Measurements from ENCODE around the gene ATP6V1B1. TPM values are rescaled to one million over a fixed set of nuclear protein-coding genes. Genes with fewer than 3 reads are reported as not detected.

Gene ATP6V1B1
- total RNA-seq, 4 donors from 2014 or later: 0.97 to 1.2 TPM; not detected in 2

DNA sequence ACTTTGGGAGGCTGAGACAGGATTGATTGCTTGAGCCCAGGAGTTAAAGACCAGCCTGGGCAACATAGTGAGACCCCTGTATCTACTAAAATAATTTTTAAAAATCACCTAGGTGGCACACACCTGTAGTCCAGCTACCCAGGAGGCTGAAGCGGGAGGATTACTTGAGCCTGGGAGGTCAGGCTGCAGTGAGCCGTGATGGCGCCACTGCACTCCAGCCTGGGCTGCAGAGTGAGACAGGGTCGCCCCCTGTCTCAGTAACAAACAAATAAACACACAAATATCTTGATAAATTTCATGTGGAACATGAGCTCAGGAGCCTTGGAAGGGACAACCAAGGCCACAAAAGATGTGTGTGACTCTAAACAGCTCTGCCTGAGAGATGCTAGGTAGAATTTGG, 31.0 kb downstream of the ATP6V1B1 start:
- Histone ChIP-seq H3K4me3 (no peak overlapping the region), H3K4me1 (peaks cover 2 to 10% (median 3%) of the 10 kb centered on the region in 3 donors), H3K36me3 (no peaks in the 10 kb centered on the region), H3K9me3 (no peaks in the 10 kb centered on the region), H3K27ac (no peak overlapping the region), H3K27me3 (peaks cover 0 to 46% (median 0%) of the 10 kb centered on the region in 4 donors)
- DNase-seq: no peak
- no peak for TF ChIP-seq POLR2A (IDR thresholded peaks at IDR 0.05)
- TF ChIP-seq, protein P1, sequence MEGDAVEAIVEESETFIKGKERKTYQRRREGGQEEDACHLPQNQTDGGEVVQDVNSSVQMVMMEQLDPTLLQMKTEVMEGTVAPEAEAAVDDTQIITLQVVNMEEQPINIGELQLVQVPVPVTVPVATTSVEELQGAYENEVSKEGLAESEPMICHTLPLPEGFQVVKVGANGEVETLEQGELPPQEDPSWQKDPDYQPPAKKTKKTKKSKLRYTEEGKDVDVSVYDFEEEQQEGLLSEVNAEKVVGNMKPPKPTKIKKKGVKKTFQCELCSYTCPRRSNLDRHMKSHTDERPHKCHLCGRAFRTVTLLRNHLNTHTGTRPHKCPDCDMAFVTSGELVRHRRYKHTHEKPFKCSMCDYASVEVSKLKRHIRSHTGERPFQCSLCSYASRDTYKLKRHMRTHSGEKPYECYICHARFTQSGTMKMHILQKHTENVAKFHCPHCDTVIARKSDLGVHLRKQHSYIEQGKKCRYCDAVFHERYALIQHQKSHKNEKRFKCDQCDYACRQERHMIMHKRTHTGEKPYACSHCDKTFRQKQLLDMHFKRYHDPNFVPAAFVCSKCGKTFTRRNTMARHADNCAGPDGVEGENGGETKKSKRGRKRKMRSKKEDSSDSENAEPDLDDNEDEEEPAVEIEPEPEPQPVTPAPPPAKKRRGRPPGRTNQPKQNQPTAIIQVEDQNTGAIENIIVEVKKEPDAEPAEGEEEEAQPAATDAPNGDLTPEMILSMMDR (IDR thresholded peaks at IDR 0.05): no peak
- intact Hi-C loops (cut with DNase I): no loop called here
- 49 to 100% methylated on average over 1 to 4 of the region's 4 CpGs for WGBS, 2 donors

DNA sequence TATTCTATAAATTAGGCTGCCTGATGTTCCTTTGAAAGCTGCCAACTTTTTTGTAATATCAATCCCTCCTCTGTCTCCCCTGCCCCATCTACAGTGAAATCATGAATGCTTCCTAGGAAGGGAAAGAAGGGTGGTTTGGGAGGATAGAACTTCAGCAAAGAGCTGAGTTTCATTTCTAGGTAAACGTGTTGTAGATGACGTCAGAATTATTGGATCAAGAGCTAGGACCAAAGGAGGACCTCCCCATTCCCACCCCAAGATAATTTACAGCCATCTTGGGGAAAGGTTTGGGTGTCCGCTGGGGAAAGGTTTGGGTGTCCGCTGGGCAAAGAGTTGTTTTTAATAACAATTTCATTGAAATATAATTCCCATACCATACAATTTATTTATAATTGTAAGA, 31.5 kb downstream of the ATP6V1B1 start:
- no peak for DNase-seq
- Histone ChIP-seq H3K27ac (no peak overlapping the region), H3K27me3 (peaks cover 0 to 43% (median 0%) of the 10 kb centered on the region in 4 donors), H3K36me3 (no peaks in the 10 kb centered on the region), H3K9me3 (no peaks in the 10 kb centered on the region), H3K4me3 (no peak overlapping the region), H3K4me1 (peaks cover 2 to 10% (median 3%) of the 10 kb centered on the region in 3 donors)
- WGBS, 2 donors: 64 to 70% methylated on average over 4 of the region's 4 CpGs
- TF ChIP-seq POLR2A (IDR thresholded peaks at IDR 0.05): no peak
- TF ChIP-seq, protein P1 (IDR thresholded peaks at IDR 0.05): no peak
- intact Hi-C loops (cut with DNase I): no loop called here

GRCh38 chr2:70974592-70974991, 38.9 kb downstream of the ATP6V1B1 start:
- Histone ChIP-seq H3K27ac (no peak overlapping the region), H3K9me3 (no peaks in the 10 kb centered on the region), H3K27me3 (peaks cover 0 to 7% (median 0%) of the 10 kb centered on the region in 4 donors), H3K36me3 (no peaks in the 10 kb centered on the region), H3K4me1 (peaks cover 11 to 35% (median 16%) of the 10 kb centered on the region in 3 donors), H3K4me3 (no peak overlapping the region)
- TF ChIP-seq POLR2A (IDR thresholded peaks at IDR 0.05): no peak
- TF ChIP-seq, protein P1 (IDR thresholded peaks at IDR 0.05): no peak
- WGBS, 2 donors: 94 to 97% methylated on average over 3 of the region's 3 CpGs
- no peak for DNase-seq
- intact Hi-C loops (cut with DNase I): no loop called here

GRCh38 chr2:70975237-70975636, 39.5 kb downstream of the ATP6V1B1 start:
- no peak for TF ChIP-seq POLR2A (IDR thresholded peaks at IDR 0.05)
- TF ChIP-seq, protein P1 (IDR thresholded peaks at IDR 0.05): no peak
- intact Hi-C loops (cut with DNase I): no loop called here
- 79 to 88% methylated on average over 2 of the region's 2 CpGs for WGBS, 2 donors
- H3K9me3 ChIP-seq: no peaks in the 10 kb centered on the region
- H3K27ac ChIP-seq: no peak overlapping the region
- no peaks in the 10 kb centered on the region for H3K36me3 ChIP-seq
- H3K27me3 ChIP-seq: peaks cover 0 to 7% (median 0%) of the 10 kb centered on the region in 4 donors
- no peak overlapping the region for H3K4me3 ChIP-seq
- DNase-seq: no peak
- H3K4me1 ChIP-seq: peaks cover 11 to 35% (median 16%) of the 10 kb centered on the region in 3 donors

DNA sequence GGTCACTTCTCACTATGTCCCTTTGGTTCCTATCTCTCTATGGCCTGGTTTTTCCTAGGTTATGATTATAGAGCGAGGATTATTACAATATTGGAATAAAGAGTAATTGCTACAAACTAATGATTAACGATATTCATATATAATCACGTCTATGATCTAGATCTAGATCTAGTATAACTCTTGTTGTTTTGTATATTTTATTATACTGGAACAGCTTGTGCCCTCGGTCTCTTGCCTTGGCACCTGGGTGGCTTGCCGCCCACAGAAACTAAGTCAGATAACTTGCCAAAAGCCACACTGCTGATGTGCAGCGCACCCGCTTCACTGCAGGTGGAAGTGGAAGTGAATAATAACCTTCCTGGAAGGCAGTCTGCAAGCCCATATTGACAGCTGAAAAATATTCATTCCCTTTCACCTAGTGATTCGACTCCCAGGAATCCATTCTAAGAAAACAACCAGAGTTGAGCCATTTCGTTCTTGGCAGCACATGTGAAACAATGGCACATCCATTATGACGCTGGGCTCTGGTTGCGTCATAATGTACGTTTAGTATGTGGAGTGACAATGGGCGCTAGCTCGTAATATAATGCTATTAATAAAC, 42.0 kb downstream of the ATP6V1B1 start:
- Histone ChIP-seq H3K4me3 (peak overlapping the region; percentile 34 to 74 (median 56)), H3K9me3 (no peaks in the 10 kb centered on the region), H3K27ac (peak overlapping the region in 3 of 4 donors; percentile 88 to 92 (median 90)), H3K36me3 (no peaks in the 10 kb centered on the region), H3K27me3 (peaks cover 0 to 3% (median 0%) of the 10 kb centered on the region in 4 donors), H3K4me1 (peaks cover 11 to 35% (median 16%) of the 10 kb centered on the region in 3 donors)
- DNase-seq: no peak
- TF ChIP-seq, protein P1 (IDR thresholded peaks at IDR 0.05): no peak
- no peak for TF ChIP-seq POLR2A (IDR thresholded peaks at IDR 0.05)
- WGBS, 2 donors: 8 to 10% methylated on average over 12 to 14 of the region's 14 CpGs
- intact Hi-C loops (cut with DNase I): no loop called here

All from esophagus squamous epithelium (tissue), 5 donors.